ENCODE measurements around the gene MACROD1. TPM values are rescaled to one million over a fixed set of nuclear protein-coding genes. Genes with fewer than 3 reads are reported as not detected.

Gene MACROD1
- total and polyA plus RNA-seq, 9 of the 15 experiments (the other 6 are each of a cell fraction or from before 2014, with no cell fraction given), result 1.1 to 60.0 (median 26.4) TPM

- TF ChIP-seq RERE (CRISPR knock-in tag; IDR thresholded peaks at IDR 0.05; ENCODE audit: borderline replicate concordance), result no peak
- no peak for TF ChIP-seq JUNB (CRISPR knock-in tag; conservative IDR thresholded peaks at IDR 0.05)
- no peak for TF ChIP-seq ZNF316 (IDR thresholded peaks at IDR 0.05)
- peak; percentile 55; the same call in 1 of the 2 replicates for TF ChIP-seq ATF4 (CRISPR knock-in tag; IDR thresholded peaks at IDR 0.05)
- TF ChIP-seq ZNF584 (CRISPR knock-in tag; IDR thresholded peaks at IDR 0.05; ENCODE audit: low read depth), result peak; percentile 58; the same call in 1 of the 2 replicates
- no peak for TF ChIP-seq NFIC (IDR thresholded peaks at IDR 0.05)
- no peak for TF ChIP-seq ZKSCAN1 (IDR thresholded peaks at IDR 0.05; ENCODE audit: low read depth, low read length)
- no peak for TF ChIP-seq BHLHE40 (IDR thresholded peaks at IDR 0.05; ENCODE audit: low read length)
- no peak for TF ChIP-seq POLR2AphosphoS2 (IDR thresholded peaks at IDR 0.05; ENCODE audit: low read length)
- peak; percentile 91 for TF ChIP-seq CEBPG (CRISPR knock-in tag; IDR thresholded peaks at IDR 0.05)
- TF ChIP-seq CEBPG (tag; conservative IDR thresholded peaks at IDR 0.05 in 1 of 2, IDR thresholded peaks at IDR 0.05 in 1 of 2), result peak; percentile 80 to 94
- peak; percentile 69 for TF ChIP-seq CEBPB (tag; IDR thresholded peaks at IDR 0.05)
- TF ChIP-seq DDX20 (tag; IDR thresholded peaks at IDR 0.05; ENCODE audit: low read depth), result no peak
- TF ChIP-seq NCOR1 (IDR thresholded peaks at IDR 0.05), result no peak
- TF ChIP-seq HDAC3 (IDR thresholded peaks at IDR 0.05; ENCODE audit: borderline replicate concordance, partially characterized antibody), result no peak
- TF ChIP-seq GMEB1 (CRISPR knock-in tag; IDR thresholded peaks at IDR 0.05), result no peak
- no peak for TF ChIP-seq POU5F1 (IDR thresholded peaks at IDR 0.05; ENCODE audit: borderline replicate concordance, low read depth, low read length, partially characterized antibody)
- 0 out of 2 replicates have a peak, but pooled peaks have one; percentile 38 for TF ChIP-seq SMAD4 (CRISPR knock-in tag; conservative IDR thresholded peaks at IDR 0.05)
Observed at GRCh38 chr11:64090806-64091516, 75.0 kb downstream of the MACROD1 start (continued).
